Vagina (tissue), 2 donors: ENCODE measurements around the gene UMODL1.

Experiments
- POLR2A ChIP-seq, 2 donors: fragments of 450-650 bp; IDR thresholded peaks; one replicate each; pipeline ENCODE4 v1.6.1; 2017; ENCODE audit warnings: antibody characterized with exemption in 2 of 2, mild to moderate bottlenecking in 2 of 2, moderate library complexity in 2 of 2
- POLR2AphosphoS5 ChIP-seq, 2 donors: sonication (generic); formaldehyde crosslinking; IDR thresholded peaks; one replicate each; pipeline ENCODE4 v1.9.0; 2017; ENCODE audit warnings: antibody characterized with exemption in 2 of 2, mild to moderate bottlenecking in 2 of 2, low read depth in 1 of 2; ENCODE audit not compliant: insufficient read depth in 1 of 2
- TF ChIP-seq, protein P1 (sequence below), 3 experiments: fragments of 450-650 bp in 2 of 3; fragments of 200-600 bp in 1 of 3; sonication (generic) in 1 of 3; IDR thresholded peaks; one replicate each; pipeline ENCODE4 v1.5.1; 2017 to 2019; ENCODE audit warnings: antibody characterized with exemption in 3 of 3, mild to moderate bottlenecking in 2 of 3, moderate library complexity in 2 of 3

DNA sequence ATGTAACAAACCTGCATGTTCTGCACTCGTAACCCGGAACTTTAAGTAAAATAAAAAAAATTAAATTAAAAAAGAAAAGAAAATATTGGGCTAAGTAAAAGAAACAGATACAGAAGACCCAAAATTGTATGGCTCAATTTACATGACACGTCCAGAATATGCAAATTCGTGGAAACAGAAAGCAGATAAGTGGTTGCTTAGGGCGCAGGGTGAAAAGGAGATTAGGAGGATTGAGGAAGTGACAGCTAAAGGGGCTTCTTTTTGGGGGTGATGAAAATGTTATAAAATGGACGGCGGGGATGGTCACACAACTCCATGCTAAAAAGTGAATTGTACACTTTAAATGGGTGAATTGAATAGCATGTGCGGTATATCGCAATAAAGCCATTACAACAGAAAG, 33.6 kb upstream of the UMODL1 start:
- TF ChIP-seq POLR2A (IDR thresholded peaks at IDR 0.05), result no peak
- TF ChIP-seq, protein P1, sequence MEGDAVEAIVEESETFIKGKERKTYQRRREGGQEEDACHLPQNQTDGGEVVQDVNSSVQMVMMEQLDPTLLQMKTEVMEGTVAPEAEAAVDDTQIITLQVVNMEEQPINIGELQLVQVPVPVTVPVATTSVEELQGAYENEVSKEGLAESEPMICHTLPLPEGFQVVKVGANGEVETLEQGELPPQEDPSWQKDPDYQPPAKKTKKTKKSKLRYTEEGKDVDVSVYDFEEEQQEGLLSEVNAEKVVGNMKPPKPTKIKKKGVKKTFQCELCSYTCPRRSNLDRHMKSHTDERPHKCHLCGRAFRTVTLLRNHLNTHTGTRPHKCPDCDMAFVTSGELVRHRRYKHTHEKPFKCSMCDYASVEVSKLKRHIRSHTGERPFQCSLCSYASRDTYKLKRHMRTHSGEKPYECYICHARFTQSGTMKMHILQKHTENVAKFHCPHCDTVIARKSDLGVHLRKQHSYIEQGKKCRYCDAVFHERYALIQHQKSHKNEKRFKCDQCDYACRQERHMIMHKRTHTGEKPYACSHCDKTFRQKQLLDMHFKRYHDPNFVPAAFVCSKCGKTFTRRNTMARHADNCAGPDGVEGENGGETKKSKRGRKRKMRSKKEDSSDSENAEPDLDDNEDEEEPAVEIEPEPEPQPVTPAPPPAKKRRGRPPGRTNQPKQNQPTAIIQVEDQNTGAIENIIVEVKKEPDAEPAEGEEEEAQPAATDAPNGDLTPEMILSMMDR (IDR thresholded peaks at IDR 0.05), result no peak
- TF ChIP-seq POLR2AphosphoS5 (IDR thresholded peaks at IDR 0.05; ENCODE audit: insufficient read depth in 1 of 2, low read depth in 1 of 2), result no peak
